ENCODE data around the gene DDB1. TPM values are rescaled to one million over a fixed set of nuclear protein-coding genes. Genes with fewer than 3 reads are reported as not detected.
A peak's percentile ranks its signal among the peaks of the same experiment; 100 is the strongest.

DDB1 gene
- total and polyA plus RNA-seq, 10 of the 15 experiments (the other 5 are each of a cell fraction or from before 2014, with no cell fraction given), result 136 to 272 (median 216) TPM

DNA sequence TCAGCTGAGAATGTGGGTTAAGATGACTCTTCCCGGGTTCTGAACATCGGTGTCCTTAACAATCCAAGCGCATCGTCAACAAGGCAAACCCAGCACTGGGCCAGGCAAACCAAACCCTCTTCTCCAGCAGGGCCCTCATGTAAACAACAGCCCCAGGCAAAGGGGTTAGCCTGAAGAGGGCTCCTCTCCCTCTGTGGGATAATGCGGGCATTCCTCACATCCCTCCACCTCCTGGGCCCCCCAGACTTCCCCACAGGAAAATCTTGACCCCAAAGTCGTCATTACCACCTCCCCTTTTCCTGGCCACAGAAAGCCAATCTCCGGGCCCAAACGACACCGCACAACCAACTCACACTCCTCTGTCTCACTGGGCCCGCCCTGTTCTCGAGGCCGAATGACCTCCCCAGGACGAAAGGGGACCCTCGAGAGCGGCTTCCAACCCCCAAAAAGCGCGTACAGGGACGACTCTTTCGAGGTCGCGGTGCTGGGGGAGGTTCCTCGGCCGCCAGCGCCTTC is 566 bp downstream of the DDB1 start (continued):
- TF ChIP-seq FOS (IDR thresholded peaks at IDR 0.05; ENCODE audit: borderline replicate concordance, extremely low read depth, insufficient read length), result no peak

DNA sequence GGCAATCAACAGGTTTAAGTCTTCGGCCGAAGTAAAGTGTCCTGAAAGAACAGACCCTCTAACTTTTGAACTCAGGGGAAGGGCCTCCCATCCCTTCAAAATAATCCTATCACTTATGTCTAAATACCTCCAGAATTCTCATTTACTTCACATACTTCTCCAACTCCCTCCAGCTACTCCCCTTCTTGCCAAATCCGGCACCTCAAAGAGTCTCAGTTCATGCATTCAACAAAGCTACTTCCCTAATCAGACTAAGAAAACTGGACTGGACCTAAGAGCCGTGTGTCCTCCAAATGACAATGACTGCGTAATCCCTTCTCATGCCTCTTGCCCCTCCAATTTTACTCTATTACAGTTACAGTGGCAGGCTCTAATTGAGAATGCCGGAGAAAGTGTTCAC is 1.3 kb downstream of the DDB1 start:
- Histone ChIP-seq H2AFZ (ENCODE audit: control insufficient read depth, low read depth, low read length) (no peak overlapping the region), H3K27ac (ENCODE audit: control insufficient read depth, insufficient read depth) (peak overlapping the region; percentile 92), H4K20me1 (ENCODE audit: control insufficient read depth, insufficient read depth) (no peaks in the 10 kb centered on the region; the same call in 1 of the 2 replicates), H3K27me3 (replicated peaks in 1 of 2; ENCODE audit: control insufficient read depth in 2 of 2, insufficient read depth in 2 of 2, low read length in 1 of 2) (no peaks in the 10 kb centered on the region), H3K36me3 (ENCODE audit: control insufficient read depth in 2 of 2, insufficient read depth in 2 of 2, low read length in 1 of 2) (peaks cover 2 to 15% of the 10 kb centered on the region in 2 experiments), H3K4me2 (ENCODE audit: control insufficient read depth, insufficient read depth) (peak overlapping the region; percentile 83), H3K9ac (ENCODE audit: control insufficient read depth, insufficient read depth, low read length) (peak overlapping the region; percentile 99), H3K4me1 (ENCODE audit: control insufficient read depth, insufficient read depth, low read length) (peaks cover 20% of the 10 kb centered on the region), H3K79me2 (ENCODE audit: control insufficient read depth, insufficient read depth, low read length) (peaks cover 70% of the 10 kb centered on the region), H3K4me3 (peak overlapping the region; percentile 90), H3K9me3 (replicated peaks; ENCODE audit: control insufficient read depth, insufficient read depth, low read length) (no peaks in the 10 kb centered on the region)
- CTCF ChIA-PET, result interaction anchor here (1.0 to 3.1 kb wide), 6 partner anchors 22 to 501 kb away, joined by 3 to 25 read pairs (median 5); partner anchors contain the start of gene TMEM216
- TF ChIP-seq, protein P1, sequence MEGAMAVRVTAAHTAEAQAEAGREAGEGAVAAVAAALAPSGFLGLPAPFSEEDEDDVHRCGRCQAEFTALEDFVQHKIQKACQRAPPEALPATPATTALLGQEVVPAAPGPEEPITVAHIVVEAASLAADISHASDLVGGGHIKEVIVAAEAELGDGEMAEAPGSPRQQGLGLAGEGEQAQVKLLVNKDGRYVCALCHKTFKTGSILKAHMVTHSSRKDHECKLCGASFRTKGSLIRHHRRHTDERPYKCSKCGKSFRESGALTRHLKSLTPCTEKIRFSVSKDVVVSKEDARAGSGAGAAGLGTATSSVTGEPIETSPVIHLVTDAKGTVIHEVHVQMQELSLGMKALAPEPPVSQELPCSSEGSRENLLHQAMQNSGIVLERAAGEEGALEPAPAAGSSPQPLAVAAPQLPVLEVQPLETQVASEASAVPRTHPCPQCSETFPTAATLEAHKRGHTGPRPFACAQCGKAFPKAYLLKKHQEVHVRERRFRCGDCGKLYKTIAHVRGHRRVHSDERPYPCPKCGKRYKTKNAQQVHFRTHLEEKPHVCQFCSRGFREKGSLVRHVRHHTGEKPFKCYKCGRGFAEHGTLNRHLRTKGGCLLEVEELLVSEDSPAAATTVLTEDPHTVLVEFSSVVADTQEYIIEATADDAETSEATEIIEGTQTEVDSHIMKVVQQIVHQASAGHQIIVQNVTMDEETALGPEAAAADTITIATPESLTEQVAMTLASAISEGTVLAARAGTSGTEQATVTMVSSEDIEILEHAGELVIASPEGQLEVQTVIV (IDR thresholded peaks at IDR 0.05; ENCODE audit: borderline replicate concordance, partially characterized antibody), result no peak
- TF ChIP-seq HCFC1 (IDR thresholded peaks at IDR 0.05; ENCODE audit: low read length) (no peak), GABPA (IDR thresholded peaks at IDR 0.05; ENCODE audit: low read depth) (no peak), GATAD2B (conservative IDR thresholded peaks at IDR 0.05; ENCODE audit: low read depth) (no peak), BHLHE40 (IDR thresholded peaks at IDR 0.05; ENCODE audit: borderline replicate concordance in 1 of 2, low read depth in 2 of 2, low read length in 1 of 2) (no peak)
- TF ChIP-seq, protein P2, sequence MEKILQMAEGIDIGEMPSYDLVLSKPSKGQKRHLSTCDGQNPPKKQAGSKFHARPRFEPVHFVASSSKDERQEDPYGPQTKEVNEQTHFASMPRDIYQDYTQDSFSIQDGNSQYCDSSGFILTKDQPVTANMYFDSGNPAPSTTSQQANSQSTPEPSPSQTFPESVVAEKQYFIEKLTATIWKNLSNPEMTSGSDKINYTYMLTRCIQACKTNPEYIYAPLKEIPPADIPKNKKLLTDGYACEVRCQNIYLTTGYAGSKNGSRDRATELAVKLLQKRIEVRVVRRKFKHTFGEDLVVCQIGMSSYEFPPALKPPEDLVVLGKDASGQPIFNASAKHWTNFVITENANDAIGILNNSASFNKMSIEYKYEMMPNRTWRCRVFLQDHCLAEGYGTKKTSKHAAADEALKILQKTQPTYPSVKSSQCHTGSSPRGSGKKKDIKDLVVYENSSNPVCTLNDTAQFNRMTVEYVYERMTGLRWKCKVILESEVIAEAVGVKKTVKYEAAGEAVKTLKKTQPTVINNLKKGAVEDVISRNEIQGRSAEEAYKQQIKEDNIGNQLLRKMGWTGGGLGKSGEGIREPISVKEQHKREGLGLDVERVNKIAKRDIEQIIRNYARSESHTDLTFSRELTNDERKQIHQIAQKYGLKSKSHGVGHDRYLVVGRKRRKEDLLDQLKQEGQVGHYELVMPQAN (conservative IDR thresholded peaks at IDR 0.05), result no peak
- TF ChIP-seq, protein P3, sequence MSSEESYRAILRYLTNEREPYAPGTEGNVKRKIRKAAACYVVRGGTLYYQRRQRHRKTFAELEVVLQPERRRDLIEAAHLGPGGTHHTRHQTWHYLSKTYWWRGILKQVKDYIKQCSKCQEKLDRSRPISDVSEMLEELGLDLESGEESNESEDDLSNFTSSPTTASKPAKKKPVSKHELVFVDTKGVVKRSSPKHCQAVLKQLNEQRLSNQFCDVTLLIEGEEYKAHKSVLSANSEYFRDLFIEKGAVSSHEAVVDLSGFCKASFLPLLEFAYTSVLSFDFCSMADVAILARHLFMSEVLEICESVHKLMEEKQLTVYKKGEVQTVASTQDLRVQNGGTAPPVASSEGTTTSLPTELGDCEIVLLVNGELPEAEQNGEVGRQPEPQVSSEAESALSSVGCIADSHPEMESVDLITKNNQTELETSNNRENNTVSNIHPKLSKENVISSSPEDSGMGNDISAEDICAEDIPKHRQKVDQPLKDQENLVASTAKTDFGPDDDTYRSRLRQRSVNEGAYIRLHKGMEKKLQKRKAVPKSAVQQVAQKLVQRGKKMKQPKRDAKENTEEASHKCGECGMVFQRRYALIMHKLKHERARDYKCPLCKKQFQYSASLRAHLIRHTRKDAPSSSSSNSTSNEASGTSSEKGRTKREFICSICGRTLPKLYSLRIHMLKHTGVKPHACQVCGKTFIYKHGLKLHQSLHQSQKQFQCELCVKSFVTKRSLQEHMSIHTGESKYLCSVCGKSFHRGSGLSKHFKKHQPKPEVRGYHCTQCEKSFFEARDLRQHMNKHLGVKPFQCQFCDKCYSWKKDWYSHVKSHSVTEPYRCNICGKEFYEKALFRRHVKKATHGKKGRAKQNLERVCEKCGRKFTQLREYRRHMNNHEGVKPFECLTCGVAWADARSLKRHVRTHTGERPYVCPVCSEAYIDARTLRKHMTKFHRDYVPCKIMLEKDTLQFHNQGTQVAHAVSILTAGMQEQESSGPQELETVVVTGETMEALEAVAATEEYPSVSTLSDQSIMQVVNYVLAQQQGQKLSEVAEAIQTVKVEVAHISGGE (CRISPR knock-in tag; IDR thresholded peaks at IDR 0.05), result no peak
- POLR2A ChIA-PET, result interaction anchor here (0.8 to 1.3 kb wide), 5 partner anchors 10 to 62 kb away, joined by 3 to 5 read pairs (median 4); no protein-coding TSS in a partner anchor
- no TSS peak for BruUV-seq (replicated peaks)
- in situ Hi-C loops (cut with MboI), result no loop called here
- FAIRE-seq (no peak), ATAC-seq (no peak), DNase-seq (ENCODE audit: low read depth, low spot score) (no peak)
- RAD21 ChIA-PET (ENCODE audit: unreplicated experiment), result interaction anchor here (0.6 to 1.2 kb wide), 5 partner anchors 25 to 104 kb away, joined by 3 to 6 read pairs (median 4); no protein-coding TSS in a partner anchor
- SMC1A ChIA-PET (ENCODE audit: uncharacterized antibody, unreplicated experiment), result interaction anchor here (0.6 to 1.6 kb wide), 6 partner anchors 17 to 68 kb away, joined by 3 to 10 read pairs (median 4); no protein-coding TSS in a partner anchor
- intact Hi-C loops (cut with micrococcal nuclease; ENCODE audit: unreplicated experiment), result loop anchor here (5.0 to 10.0 kb wide), 2 partner anchors 77 to 106 kb away; no protein-coding TSS in a partner anchor
- WGBS (ENCODE audit: insufficient coverage, insufficient replicate concordance, low lambda C conversion rate, missing lambda C conversion rate), result 55% methylated on average over 6 of the region's 6 CpGs

Measured in GM12878 (cell line).